GM23338 (cell line): ENCODE data around the gene HSPH1. TPM values are rescaled to one million over a fixed set of nuclear protein-coding genes. Genes with fewer than 3 reads are reported as not detected.
"Not testable (repeated sequence)": the region's sequence is repeated elsewhere in the genome, so short reads cannot be mapped to it uniquely, and the experiment has no call there.

Experiments
- ATAC-seq: fragments of 200-7000 bp; cut with Tn5 transposase; 3 replicates; pipeline ENCODE4 v1.9.1; 2020
- DNase-seq: peaks from one replicate; pipeline ENCODE4 v3.0.0-alpha.2; 2015; ENCODE audit warnings: low spot score
- H2AFZ ChIP-seq: fragments of 200-600 bp; sonication (generic); 2 replicates; pipeline ENCODE4 v1.8.0; 2016; ENCODE audit warnings: antibody characterized with exemption, mild to moderate bottlenecking, moderate library complexity
- H3F3A ChIP-seq: fragments of 200-600 bp; sonication (generic); replicated peaks from 2 replicates; pipeline ENCODE4 v1.8.0; 2017; ENCODE audit warnings: antibody characterized with exemption, mixed run types, low read depth
- H3K27ac ChIP-seq: fragments of 200-600 bp; sonication (generic); 2 replicates; pipeline ENCODE4 v1.6.1; 2016; ENCODE audit warnings: low read depth
- H3K27me3 ChIP-seq: fragments of 200-600 bp; sonication (generic); 2 replicates; pipeline ENCODE4 v1.8.0; 2016; ENCODE audit warnings: mild to moderate bottlenecking, mixed run types, moderate library complexity; ENCODE audit not compliant: insufficient read depth
- H3K36me3 ChIP-seq: fragments of 200-600 bp; sonication (generic); 2 replicates; pipeline ENCODE4 v1.8.0; 2016; ENCODE audit warnings: mild to moderate bottlenecking; ENCODE audit not compliant: insufficient read depth
- H3K4me1 ChIP-seq: fragments of 200-600 bp; sonication (generic); 2 replicates; pipeline ENCODE4 v1.8.0; 2016; ENCODE audit warnings: mild to moderate bottlenecking, moderate library complexity; ENCODE audit not compliant: insufficient read depth
- H3K4me2 ChIP-seq: fragments of 200-600 bp; sonication (generic); 2 replicates; pipeline ENCODE4 v1.7.1; 2017; ENCODE audit warnings: mixed run types
- H3K4me3 ChIP-seq: fragments of 200-600 bp; sonication (generic); 2 replicates; pipeline ENCODE4 v1.6.1; 2016; ENCODE audit warnings: mixed run types
- H3K79me2 ChIP-seq: fragments of 200-600 bp; sonication (generic); replicated peaks from 2 replicates; pipeline ENCODE4 v1.8.0; 2017; ENCODE audit warnings: mild to moderate bottlenecking; ENCODE audit not compliant: insufficient read depth
- H3K9me2 ChIP-seq: fragments of 200-600 bp; sonication (generic); 2 replicates; pipeline ENCODE4 v1.8.0; 2017; ENCODE audit not compliant: insufficient read depth
- H4K20me1 ChIP-seq: fragments of 200-600 bp; sonication (generic); replicated peaks from 2 replicates; pipeline ENCODE4 v1.8.0; 2017; ENCODE audit warnings: mild to moderate bottlenecking; ENCODE audit not compliant: insufficient read depth
- H3K27ac Mint-ChIP-seq: 2 replicates; pipeline ENCODE4 v1.8.0; 2020; ENCODE audit warnings: inconsistent platforms, mild to moderate bottlenecking, moderate library complexity, mixed read lengths
- H3K27me3 Mint-ChIP-seq: 3 replicates; pipeline ENCODE4 v1.8.0; 2022; ENCODE audit warnings: low read depth, mild to moderate bottlenecking, moderate library complexity, mixed read lengths, inconsistent platforms; ENCODE audit not compliant: insufficient read depth, poor library complexity
- H3K36me3 Mint-ChIP-seq: 3 replicates; pipeline ENCODE4 v1.8.0; 2021; ENCODE audit warnings: low read depth, mild to moderate bottlenecking, inconsistent platforms, moderate library complexity, mixed read lengths
- H3K4me1 Mint-ChIP-seq: 3 replicates; pipeline ENCODE4 v1.8.0; 2020; ENCODE audit warnings: mild to moderate bottlenecking, inconsistent platforms, mixed read lengths
- H3K4me3 Mint-ChIP-seq: 3 replicates; pipeline ENCODE4 v1.8.0; 2021; ENCODE audit warnings: moderate library complexity, mild to moderate bottlenecking, inconsistent platforms, mixed read lengths
- H3K9me3 Mint-ChIP-seq: 3 replicates; pipeline ENCODE4 v1.8.0; 2020; ENCODE audit warnings: moderate library complexity, mild to moderate bottlenecking, inconsistent platforms, mixed read lengths
- CREB1 ChIP-seq: fragments of 250-450 bp; sonication (Bioruptor Pico); IDR thresholded peaks from 2 replicates; pipeline ENCODE4 v1.5.0; 2020; ENCODE audit warnings: low read depth, mild to moderate bottlenecking, moderate library complexity
- CTCF ChIP-seq, 2 experiments: fragments of 200-600 bp in 1 of 2; sonication (generic) in 1 of 2; conservative IDR thresholded peaks; 2 replicates each; pipeline versions ENCODE4 v1.5.1 to v1.6.1; 2016 to 2017; ENCODE audit warnings: antibody characterized with exemption in 2 of 2, low read depth in 2 of 2, mild to moderate bottlenecking in 2 of 2, moderate library complexity in 1 of 2
- EZH2 ChIP-seq: fragments of 200-600 bp; sonication (generic); IDR thresholded peaks from one replicate; pipeline ENCODE4 v1.8.0; 2017; ENCODE audit warnings: antibody characterized with exemption, mild to moderate bottlenecking, low read depth; ENCODE audit not compliant: unreplicated experiment
- EZH2phosphoT487 ChIP-seq: fragments of 200-600 bp; sonication (generic); IDR thresholded peaks from one replicate; pipeline ENCODE4 v1.8.1; 2018; ENCODE audit warnings: antibody characterized with exemption; ENCODE audit not compliant: unreplicated experiment
- JUNB ChIP-seq: IDR thresholded peaks from one replicate; pipeline ENCODE4 v1.6.1; 2016; ENCODE audit warnings: antibody characterized with exemption; ENCODE audit not compliant: unreplicated experiment
- NANOG ChIP-seq: IDR thresholded peaks from 2 replicates; pipeline ENCODE4 v1.6.1; 2016; ENCODE audit warnings: antibody characterized with exemption, borderline replicate concordance
- POLR2AphosphoS5 ChIP-seq: IDR thresholded peaks from 2 replicates; pipeline ENCODE4 v1.6.1; 2016; ENCODE audit warnings: antibody characterized with exemption, low read depth
- STAT1 ChIP-seq: IDR thresholded peaks from one replicate; pipeline ENCODE4 v1.6.1; 2016; ENCODE audit warnings: antibody characterized with exemption; ENCODE audit not compliant: unreplicated experiment
- ZNF114 ChIP-seq: fragments of 250-450 bp; sonication (Bioruptor Pico); IDR thresholded peaks from 2 replicates; pipeline ENCODE4 v1.5.0; 2020; ENCODE audit warnings: mild to moderate bottlenecking, moderate library complexity
- polyA plus RNA-seq: library from polyadenylated mRNA; unstranded; fragments of >200 nt; fragmentation: Nextera tagmentation; extraction: Ambion mirVana; gene quantifications from 2 replicates; pipeline ENCODE4 v1.2.1, GENCODE V29; 2016
- total RNA-seq: library from RNA; depleted of rRNA; stranded (reverse); fragments of >200 nt; shearing (Covaris generic); gene quantifications from 2 replicates; pipeline ENCODE4 v1.2.3, GENCODE V29; 2014
- TF ChIP-seq, protein P1 (sequence below): fragments of 250-450 bp; sonication (Bioruptor Pico); IDR thresholded peaks from 2 replicates; pipeline ENCODE4 v1.5.0; 2020; ENCODE audit warnings: mild to moderate bottlenecking, moderate library complexity
- TF ChIP-seq, protein P2 (sequence below): IDR thresholded peaks from one replicate; pipeline ENCODE4 v1.6.1; 2018; ENCODE audit warnings: antibody characterized with exemption; ENCODE audit not compliant: unreplicated experiment

Gene HSPH1
- total and polyA plus RNA-seq, 2 experiments from 2014 or later, result 112 to 147 TPM

- Histone ChIP-seq H3K27me3 (no peaks in the 10 kb centered on the region), H3K9me2 (no peaks in the 10 kb centered on the region; the same call in 1 of the 2 replicates), H3K4me2 (no peak overlapping the region), H3K27ac (no peak overlapping the region), H3K4me3 (no peak overlapping the region), H3K4me1 (no peaks in the 10 kb centered on the region), H2AFZ (no peak overlapping the region), H3K79me2 (no peaks in the 10 kb centered on the region), H3F3A (no peaks in the 10 kb centered on the region), H3K36me3 (no peaks in the 10 kb centered on the region; the same call in 1 of the 2 replicates), H4K20me1 (no peaks in the 10 kb centered on the region)
- Mint-ChIP-seq H3K27me3 (peaks cover 8% of the 10 kb centered on the region), H3K27ac (no peak overlapping the region), H3K36me3 (peaks cover 3% of the 10 kb centered on the region; the same call in 1 of the 3 replicates), H3K4me3 (no peak overlapping the region), H3K9me3 (peaks cover 13% of the 10 kb centered on the region; the same call in 2 of the 3 replicates), H3K4me1 (peaks cover 6% of the 10 kb centered on the region)
- no peak for ATAC-seq
- no peak for TF ChIP-seq CREB1 (CRISPR knock-in tag)
- TF ChIP-seq, protein P1, sequence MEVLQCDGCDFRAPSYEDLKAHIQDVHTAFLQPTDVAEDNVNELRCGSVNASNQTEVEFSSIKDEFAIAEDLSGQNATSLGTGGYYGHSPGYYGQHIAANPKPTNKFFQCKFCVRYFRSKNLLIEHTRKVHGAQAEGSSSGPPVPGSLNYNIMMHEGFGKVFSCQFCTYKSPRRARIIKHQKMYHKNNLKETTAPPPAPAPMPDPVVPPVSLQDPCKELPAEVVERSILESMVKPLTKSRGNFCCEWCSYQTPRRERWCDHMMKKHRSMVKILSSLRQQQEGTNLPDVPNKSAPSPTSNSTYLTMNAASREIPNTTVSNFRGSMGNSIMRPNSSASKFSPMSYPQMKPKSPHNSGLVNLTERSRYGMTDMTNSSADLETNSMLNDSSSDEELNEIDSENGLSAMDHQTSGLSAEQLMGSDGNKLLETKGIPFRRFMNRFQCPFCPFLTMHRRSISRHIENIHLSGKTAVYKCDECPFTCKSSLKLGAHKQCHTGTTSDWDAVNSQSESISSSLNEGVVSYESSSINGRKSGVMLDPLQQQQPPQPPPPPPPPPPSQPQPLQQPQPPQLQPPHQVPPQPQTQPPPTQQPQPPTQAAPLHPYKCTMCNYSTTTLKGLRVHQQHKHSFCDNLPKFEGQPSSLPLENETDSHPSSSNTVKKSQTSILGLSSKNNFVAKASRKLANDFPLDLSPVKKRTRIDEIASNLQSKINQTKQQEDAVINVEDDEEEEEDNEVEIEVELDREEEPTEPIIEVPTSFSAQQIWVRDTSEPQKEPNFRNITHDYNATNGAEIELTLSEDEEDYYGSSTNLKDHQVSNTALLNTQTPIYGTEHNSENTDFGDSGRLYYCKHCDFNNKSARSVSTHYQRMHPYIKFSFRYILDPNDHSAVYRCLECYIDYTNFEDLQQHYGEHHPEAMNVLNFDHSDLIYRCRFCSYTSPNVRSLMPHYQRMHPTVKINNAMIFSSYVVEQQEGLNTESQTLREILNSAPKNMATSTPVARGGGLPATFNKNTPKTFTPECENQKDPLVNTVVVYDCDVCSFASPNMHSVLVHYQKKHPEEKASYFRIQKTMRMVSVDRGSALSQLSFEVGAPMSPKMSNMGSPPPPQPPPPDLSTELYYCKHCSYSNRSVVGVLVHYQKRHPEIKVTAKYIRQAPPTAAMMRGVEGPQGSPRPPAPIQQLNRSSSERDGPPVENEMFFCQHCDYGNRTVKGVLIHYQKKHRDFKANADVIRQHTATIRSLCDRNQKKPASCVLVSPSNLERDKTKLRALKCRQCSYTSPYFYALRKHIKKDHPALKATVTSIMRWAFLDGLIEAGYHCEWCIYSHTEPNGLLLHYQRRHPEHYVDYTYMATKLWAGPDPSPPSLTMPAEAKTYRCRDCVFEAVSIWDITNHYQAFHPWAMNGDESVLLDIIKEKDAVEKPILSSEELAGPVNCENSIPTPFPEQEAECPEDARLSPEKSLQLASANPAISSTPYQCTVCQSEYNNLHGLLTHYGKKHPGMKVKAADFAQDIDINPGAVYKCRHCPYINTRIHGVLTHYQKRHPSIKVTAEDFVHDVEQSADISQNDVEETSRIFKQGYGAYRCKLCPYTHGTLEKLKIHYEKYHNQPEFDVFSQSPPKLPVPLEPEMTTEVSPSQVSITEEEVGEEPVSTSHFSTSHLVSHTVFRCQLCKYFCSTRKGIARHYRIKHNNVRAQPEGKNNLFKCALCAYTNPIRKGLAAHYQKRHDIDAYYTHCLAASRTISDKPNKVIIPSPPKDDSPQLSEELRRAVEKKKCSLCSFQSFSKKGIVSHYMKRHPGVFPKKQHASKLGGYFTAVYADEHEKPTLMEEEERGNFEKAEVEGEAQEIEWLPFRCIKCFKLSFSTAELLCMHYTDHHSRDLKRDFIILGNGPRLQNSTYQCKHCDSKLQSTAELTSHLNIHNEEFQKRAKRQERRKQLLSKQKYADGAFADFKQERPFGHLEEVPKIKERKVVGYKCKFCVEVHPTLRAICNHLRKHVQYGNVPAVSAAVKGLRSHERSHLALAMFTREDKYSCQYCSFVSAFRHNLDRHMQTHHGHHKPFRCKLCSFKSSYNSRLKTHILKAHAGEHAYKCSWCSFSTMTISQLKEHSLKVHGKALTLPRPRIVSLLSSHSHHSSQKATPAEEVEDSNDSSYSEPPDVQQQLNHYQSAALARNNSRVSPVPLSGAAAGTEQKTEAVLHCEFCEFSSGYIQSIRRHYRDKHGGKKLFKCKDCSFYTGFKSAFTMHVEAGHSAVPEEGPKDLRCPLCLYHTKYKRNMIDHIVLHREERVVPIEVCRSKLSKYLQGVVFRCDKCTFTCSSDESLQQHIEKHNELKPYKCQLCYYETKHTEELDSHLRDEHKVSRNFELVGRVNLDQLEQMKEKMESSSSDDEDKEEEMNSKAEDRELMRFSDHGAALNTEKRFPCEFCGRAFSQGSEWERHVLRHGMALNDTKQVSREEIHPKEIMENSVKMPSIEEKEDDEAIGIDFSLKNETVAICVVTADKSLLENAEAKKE (CRISPR knock-in tag), result no peak
- no peak for TF ChIP-seq JUNB
- TF ChIP-seq ZNF114 (CRISPR knock-in tag), result no peak
- TF ChIP-seq EZH2, result no peak
- no peak for TF ChIP-seq EZH2phosphoT487
- no peak for TF ChIP-seq STAT1
- no peak for TF ChIP-seq POLR2AphosphoS5
- no peak for TF ChIP-seq NANOG
- TF ChIP-seq, protein P2, sequence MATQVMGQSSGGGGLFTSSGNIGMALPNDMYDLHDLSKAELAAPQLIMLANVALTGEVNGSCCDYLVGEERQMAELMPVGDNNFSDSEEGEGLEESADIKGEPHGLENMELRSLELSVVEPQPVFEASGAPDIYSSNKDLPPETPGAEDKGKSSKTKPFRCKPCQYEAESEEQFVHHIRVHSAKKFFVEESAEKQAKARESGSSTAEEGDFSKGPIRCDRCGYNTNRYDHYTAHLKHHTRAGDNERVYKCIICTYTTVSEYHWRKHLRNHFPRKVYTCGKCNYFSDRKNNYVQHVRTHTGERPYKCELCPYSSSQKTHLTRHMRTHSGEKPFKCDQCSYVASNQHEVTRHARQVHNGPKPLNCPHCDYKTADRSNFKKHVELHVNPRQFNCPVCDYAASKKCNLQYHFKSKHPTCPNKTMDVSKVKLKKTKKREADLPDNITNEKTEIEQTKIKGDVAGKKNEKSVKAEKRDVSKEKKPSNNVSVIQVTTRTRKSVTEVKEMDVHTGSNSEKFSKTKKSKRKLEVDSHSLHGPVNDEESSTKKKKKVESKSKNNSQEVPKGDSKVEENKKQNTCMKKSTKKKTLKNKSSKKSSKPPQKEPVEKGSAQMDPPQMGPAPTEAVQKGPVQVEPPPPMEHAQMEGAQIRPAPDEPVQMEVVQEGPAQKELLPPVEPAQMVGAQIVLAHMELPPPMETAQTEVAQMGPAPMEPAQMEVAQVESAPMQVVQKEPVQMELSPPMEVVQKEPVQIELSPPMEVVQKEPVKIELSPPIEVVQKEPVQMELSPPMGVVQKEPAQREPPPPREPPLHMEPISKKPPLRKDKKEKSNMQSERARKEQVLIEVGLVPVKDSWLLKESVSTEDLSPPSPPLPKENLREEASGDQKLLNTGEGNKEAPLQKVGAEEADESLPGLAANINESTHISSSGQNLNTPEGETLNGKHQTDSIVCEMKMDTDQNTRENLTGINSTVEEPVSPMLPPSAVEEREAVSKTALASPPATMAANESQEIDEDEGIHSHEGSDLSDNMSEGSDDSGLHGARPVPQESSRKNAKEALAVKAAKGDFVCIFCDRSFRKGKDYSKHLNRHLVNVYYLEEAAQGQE, result no peak
- TF ChIP-seq CTCF (conservative IDR thresholded peaks at IDR 0.05; ENCODE audit: low read depth in 2 of 2), result no peak
- DNase-seq, result no peak
Measured at GRCh38 chr13:31179241-31179640, 17.5 kb upstream of the HSPH1 start.

DNA sequence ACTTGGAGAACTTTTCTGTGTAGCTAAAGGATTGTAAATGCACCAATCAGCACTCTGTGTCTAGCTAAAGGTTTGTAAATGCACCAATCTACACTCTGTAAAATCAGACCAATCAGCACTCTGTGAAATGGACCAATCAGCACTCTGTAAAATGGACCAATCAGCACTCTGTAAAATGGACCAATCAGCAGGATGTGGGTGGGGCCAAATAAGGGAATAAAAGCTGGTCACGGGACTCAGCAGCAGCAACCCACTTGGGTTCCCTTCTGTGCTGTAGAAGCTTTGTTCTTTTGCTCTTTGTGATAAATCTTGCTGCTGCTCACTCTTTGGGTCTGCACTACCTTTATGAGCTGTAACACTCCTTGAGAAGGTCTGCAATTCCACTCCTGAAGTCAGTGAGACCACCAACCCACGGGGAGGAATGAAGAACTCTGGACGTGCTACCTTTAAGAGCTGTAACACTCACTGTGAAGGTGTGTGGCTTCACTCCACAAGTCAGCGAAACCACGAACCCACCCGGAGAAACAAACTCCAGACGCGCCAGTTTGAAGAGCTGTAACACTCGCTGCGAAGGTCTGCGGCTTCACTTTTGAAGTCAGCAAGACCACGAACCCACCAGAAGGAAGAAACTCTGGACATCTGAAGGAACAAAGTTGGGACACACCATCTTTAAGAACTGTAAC lies 16.2 kb upstream of the HSPH1 start:
- H3K9me3 Mint-ChIP-seq, H3K4me1 ChIP-seq, H3K36me3 Mint-ChIP-seq, H3K27me3 ChIP-seq, H3K4me3 ChIP-seq, H4K20me1 ChIP-seq, H3K4me2 ChIP-seq, H3K27me3 Mint-ChIP-seq, H3K79me2 ChIP-seq, H3K9me2 ChIP-seq, H3K27ac Mint-ChIP-seq, H3K36me3 ChIP-seq, H3F3A ChIP-seq, H3K4me3 Mint-ChIP-seq, DNase-seq, H3K27ac ChIP-seq, ATAC-seq, H2AFZ ChIP-seq: not testable (repeated sequence)
- H3K4me1 Mint-ChIP-seq, result peaks cover 10% of the 10 kb centered on the region
